Ishikawa (cell line): ENCODE results near the gene CFAP77.

ENCODE experiments used
- CEBPB ChIP-seq: IDR thresholded peaks from 2 replicates; pipeline ENCODE4 v1.6.1; 2012
- CREB1 ChIP-seq: IDR thresholded peaks from 2 replicates; pipeline ENCODE4 v1.6.1; 2012; ENCODE audit warnings: low read depth
- EGR1 ChIP-seq: IDR thresholded peaks from 2 replicates; pipeline ENCODE4 v1.6.1; 2012
- EP300 ChIP-seq: IDR thresholded peaks from 2 replicates; pipeline ENCODE4 v1.6.1; 2012; ENCODE audit warnings: borderline replicate concordance
- FOXM1 ChIP-seq: IDR thresholded peaks from 2 replicates; pipeline ENCODE4 v1.6.1; 2012; ENCODE audit warnings: low read depth, borderline replicate concordance
- MAX ChIP-seq: IDR thresholded peaks from 2 replicates; pipeline ENCODE4 v1.6.1; 2012
- NFIC ChIP-seq: IDR thresholded peaks from 2 replicates; pipeline ENCODE4 v1.6.1; 2012
- RAD21 ChIP-seq: IDR thresholded peaks from 2 replicates; pipeline ENCODE4 v1.6.1; 2012; ENCODE audit warnings: low read depth
- REST ChIP-seq: IDR thresholded peaks from 2 replicates; pipeline ENCODE4 v1.6.1; 2012; ENCODE audit warnings: low read depth, mild to moderate bottlenecking
- TAF1 ChIP-seq: IDR thresholded peaks from 2 replicates; pipeline ENCODE4 v1.6.1; 2012; ENCODE audit warnings: low read depth, mild to moderate bottlenecking
- TCF12 ChIP-seq: IDR thresholded peaks from 2 replicates; pipeline ENCODE4 v1.6.1; 2012; ENCODE audit warnings: low read depth
- TEAD4 ChIP-seq: IDR thresholded peaks from 2 replicates; pipeline ENCODE4 v1.6.1; 2012
- USF1 ChIP-seq: IDR thresholded peaks from 2 replicates; pipeline ENCODE4 v1.6.1; 2012
- YY1 ChIP-seq: IDR thresholded peaks from 2 replicates; pipeline ENCODE4 v1.6.1; 2012; ENCODE audit warnings: low read depth
- ZBTB7A ChIP-seq: IDR thresholded peaks from 2 replicates; pipeline ENCODE4 v1.6.1; 2012; ENCODE audit warnings: low read depth

Gene CFAP77

GRCh38 chr9:132395560-132395959 is 14.5 kb upstream of the CFAP77 start:
- TF ChIP-seq MAX, result no peak
- TF ChIP-seq YY1, result no peak
- no peak for TF ChIP-seq EGR1
- no peak for TF ChIP-seq TAF1
- no peak for TF ChIP-seq TCF12
- TF ChIP-seq TEAD4, result no peak
- TF ChIP-seq FOXM1, result no peak
- TF ChIP-seq CEBPB, result no peak
- no peak for TF ChIP-seq CREB1
- TF ChIP-seq RAD21, result no peak
- TF ChIP-seq NFIC, result no peak
- TF ChIP-seq ZBTB7A, result no peak
- TF ChIP-seq EP300, result no peak

GRCh38 chr9:132401824-132402223 is 8.2 kb upstream of the CFAP77 start:
- no peak for TF ChIP-seq CREB1
- no peak for TF ChIP-seq FOXM1
- no peak for TF ChIP-seq TEAD4
- TF ChIP-seq REST, result no peak
- no peak for TF ChIP-seq EGR1
- no peak for TF ChIP-seq MAX
- no peak for TF ChIP-seq CEBPB
- TF ChIP-seq EP300, result no peak
- TF ChIP-seq TAF1, result no peak
- no peak for TF ChIP-seq YY1
- TF ChIP-seq RAD21, result no peak
- no peak for TF ChIP-seq USF1
- no peak for TF ChIP-seq ZBTB7A
- no peak for TF ChIP-seq NFIC
- no peak for TF ChIP-seq TCF12

GRCh38 chr9:132404228-132404881 is 5.7 kb upstream of the CFAP77 start:
- no peak for TF ChIP-seq REST
- TF ChIP-seq USF1, result no peak
- no peak for TF ChIP-seq MAX
- no peak for TF ChIP-seq TAF1
- no peak for TF ChIP-seq ZBTB7A
- TF ChIP-seq YY1, result no peak
- no peak for TF ChIP-seq CREB1
- no peak for TF ChIP-seq FOXM1
- no peak for TF ChIP-seq TEAD4
- TF ChIP-seq EGR1, result no peak
- no peak for TF ChIP-seq EP300
- TF ChIP-seq NFIC, result no peak
- no peak for TF ChIP-seq CEBPB
- TF ChIP-seq RAD21, result no peak
- TF ChIP-seq TCF12, result no peak

GRCh38 chr9:132406554-132407122 is 3.4 kb upstream of the CFAP77 start, which contains the start of gene TTF1:
Gene TTF1 (minus strand): TSS chr9:132406840. CDS start chr9:132402821, 4,019 bp downstream.
- TF ChIP-seq TEAD4 (no peak), EGR1 (peak; percentile 45; the same call in 1 of the 2 replicates), MAX (peak; percentile 63), TCF12 (0 out of 2 replicates have a peak, but pooled peaks have one; percentile 23), TAF1 (no peak; the same call in 1 of the 2 replicates), NFIC (no peak), YY1 (peak; percentile 79), ZBTB7A (no peak), EP300 (no peak), USF1 (no peak), CREB1 (peak; percentile 73)
